ENCODE measurements around the gene OBSL1.

Gene OBSL1

DNA sequence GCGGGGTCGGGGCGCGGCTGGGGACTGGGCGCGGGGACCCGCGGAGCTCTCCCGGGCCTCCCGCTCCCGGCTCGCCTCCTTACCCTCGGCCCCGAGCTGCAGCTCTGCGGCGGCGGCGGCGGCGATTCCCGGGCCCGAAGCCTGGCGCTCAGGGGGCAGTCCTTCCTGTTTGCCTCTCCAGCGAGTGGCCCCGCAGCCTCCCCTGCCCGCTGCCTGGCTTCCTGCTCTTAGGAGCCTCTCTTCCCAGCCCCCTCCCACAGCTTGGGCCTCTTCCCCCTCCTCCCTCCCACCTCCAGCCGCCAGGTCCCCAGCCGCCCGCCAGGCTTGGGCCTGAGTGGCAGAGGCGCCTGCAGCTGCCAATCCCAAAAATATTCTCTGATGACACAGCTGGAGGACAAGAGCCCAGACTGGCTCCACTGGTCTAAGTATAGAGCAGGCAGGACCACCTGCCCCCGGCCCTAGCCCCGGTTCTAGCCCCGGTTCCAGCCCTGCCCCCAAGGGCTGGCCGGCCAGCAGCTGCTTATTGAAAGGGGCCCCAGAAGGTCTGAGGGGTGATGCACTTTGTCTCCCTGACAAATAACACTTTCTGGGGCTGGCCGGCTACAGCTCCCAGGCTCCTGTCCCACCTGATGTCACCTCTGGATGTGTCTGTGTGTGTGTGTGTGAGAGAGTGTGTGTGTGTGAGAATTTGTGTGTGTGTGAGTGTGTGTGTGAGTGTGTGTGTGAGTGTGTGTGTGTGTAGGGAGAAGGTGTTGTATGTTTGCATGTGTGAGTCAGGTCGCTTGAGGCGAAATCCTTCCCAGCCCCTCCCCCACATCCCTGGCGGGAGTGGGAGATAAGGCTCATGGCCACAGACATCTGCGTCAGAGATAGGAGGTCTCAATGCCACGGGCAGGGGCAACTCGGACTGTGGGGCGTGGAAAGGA lies at the start of gene OBSL1:
Gene OBSL1 (minus strand): TSS at position 229 of the 926 bp plus-strand sequence. CDS start 307 bp downstream, outside the sequence.
- Histone ChIP-seq H3K9me3 (ENCODE audit: control insufficient read depth, insufficient read depth, low read depth, low read length) (peaks cover 7% of the 10 kb centered on the region; the same call in 1 of the 2 replicates), H3K36me3 (ENCODE audit: control insufficient read depth, insufficient read depth, low read length) (peaks cover 27% of the 10 kb centered on the region), H3K27me3 (ENCODE audit: control insufficient read depth, insufficient read depth, low read length) (peaks cover 16% of the 10 kb centered on the region; the same call in 1 of the 2 replicates), H3K4me3 (ENCODE audit: low read depth, low read length) (peak within 1 kb of the TSS; percentile 77), H3K4me1 (ENCODE audit: control insufficient read depth, insufficient read depth, low read length) (peaks cover 43% of the 10 kb centered on the region), H3K27ac (ENCODE audit: low read depth, low read length) (peak within 1 kb of the TSS; percentile 89; the same call in 1 of the 2 replicates), H3K9ac (ENCODE audit: low read length) (peak within 1 kb of the TSS; percentile 92)

- no peak overlapping the region for H3K9ac ChIP-seq (ENCODE audit: low read length)
- H3K27ac ChIP-seq (ENCODE audit: low read depth, low read length), result no peak overlapping the region
- H3K27me3 ChIP-seq (ENCODE audit: control insufficient read depth, insufficient read depth, low read length), result no peaks in the 10 kb centered on the region
- no peaks in the 10 kb centered on the region for H3K9me3 ChIP-seq (ENCODE audit: control insufficient read depth, insufficient read depth, low read depth, low read length)
- H3K36me3 ChIP-seq (ENCODE audit: control insufficient read depth, insufficient read depth, low read length), result peaks cover 8% of the 10 kb centered on the region; the same call in 1 of the 2 replicates
- H3K4me3 ChIP-seq (ENCODE audit: low read depth, low read length), result no peak overlapping the region
- no peaks in the 10 kb centered on the region for H3K4me1 ChIP-seq (ENCODE audit: control insufficient read depth, insufficient read depth, low read length)
Observed at GRCh38 chr2:219620546-219620945, 49.2 kb upstream of the OBSL1 start.

- Histone ChIP-seq H3K27ac (ENCODE audit: low read depth, low read length) (no peak overlapping the region), H3K9ac (ENCODE audit: low read length) (no peak overlapping the region), H3K4me3 (ENCODE audit: low read depth, low read length) (no peak overlapping the region), H3K36me3 (ENCODE audit: control insufficient read depth, insufficient read depth, low read length) (peaks cover 19% of the 10 kb centered on the region), H3K4me1 (ENCODE audit: control insufficient read depth, insufficient read depth, low read length) (no peaks in the 10 kb centered on the region), H3K27me3 (ENCODE audit: control insufficient read depth, insufficient read depth, low read length) (no peaks in the 10 kb centered on the region), H3K9me3 (ENCODE audit: control insufficient read depth, insufficient read depth, low read depth, low read length) (no peaks in the 10 kb centered on the region)
Observed at GRCh38 chr2:219619235-219619634, 47.9 kb upstream of the OBSL1 start.

- H3K27ac ChIP-seq (ENCODE audit: low read depth, low read length), result no peak overlapping the region
- no peaks in the 10 kb centered on the region for H3K4me1 ChIP-seq (ENCODE audit: control insufficient read depth, insufficient read depth, low read length)
- H3K4me3 ChIP-seq (ENCODE audit: low read depth, low read length), result no peak overlapping the region
- peaks cover 23% of the 10 kb centered on the region for H3K36me3 ChIP-seq (ENCODE audit: control insufficient read depth, insufficient read depth, low read length)
- no peaks in the 10 kb centered on the region for H3K27me3 ChIP-seq (ENCODE audit: control insufficient read depth, insufficient read depth, low read length)
- no peak overlapping the region for H3K9ac ChIP-seq (ENCODE audit: low read length)
- H3K9me3 ChIP-seq (ENCODE audit: control insufficient read depth, insufficient read depth, low read depth, low read length), result no peaks in the 10 kb centered on the region
Observed at GRCh38 chr2:219618733-219619122, 47.4 kb upstream of the OBSL1 start.

DNA sequence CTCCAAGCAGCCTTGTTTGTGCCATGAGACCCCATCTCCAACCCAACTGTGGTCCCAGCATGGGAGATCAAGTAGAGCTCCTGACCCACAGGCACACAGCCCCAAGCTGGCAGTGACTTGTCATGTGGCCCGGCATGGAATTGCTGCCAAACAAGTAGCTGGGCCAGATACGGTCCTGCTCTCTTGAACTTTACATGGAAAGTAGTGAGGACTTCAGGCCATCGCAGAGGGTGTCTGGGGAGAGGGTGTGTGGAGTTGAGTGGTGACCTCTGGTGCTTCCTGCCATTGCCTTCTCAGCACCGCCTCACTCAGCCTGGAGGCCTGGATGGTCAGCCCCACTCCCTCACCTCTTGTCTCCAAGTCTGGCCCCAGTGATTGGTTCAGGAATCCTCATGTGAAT lies 45.2 kb upstream of the OBSL1 start:
- no peak overlapping the region for H3K4me3 ChIP-seq (ENCODE audit: low read depth, low read length)
- H3K27ac ChIP-seq (ENCODE audit: low read depth, low read length), result no peak overlapping the region
- no peak overlapping the region for H3K9ac ChIP-seq (ENCODE audit: low read length)
- H3K27me3 ChIP-seq (ENCODE audit: control insufficient read depth, insufficient read depth, low read length), result no peaks in the 10 kb centered on the region
- H3K36me3 ChIP-seq (ENCODE audit: control insufficient read depth, insufficient read depth, low read length), result peaks cover 31% of the 10 kb centered on the region
- H3K4me1 ChIP-seq (ENCODE audit: control insufficient read depth, insufficient read depth, low read length), result no peaks in the 10 kb centered on the region
- no peaks in the 10 kb centered on the region for H3K9me3 ChIP-seq (ENCODE audit: control insufficient read depth, insufficient read depth, low read depth, low read length)

DNA sequence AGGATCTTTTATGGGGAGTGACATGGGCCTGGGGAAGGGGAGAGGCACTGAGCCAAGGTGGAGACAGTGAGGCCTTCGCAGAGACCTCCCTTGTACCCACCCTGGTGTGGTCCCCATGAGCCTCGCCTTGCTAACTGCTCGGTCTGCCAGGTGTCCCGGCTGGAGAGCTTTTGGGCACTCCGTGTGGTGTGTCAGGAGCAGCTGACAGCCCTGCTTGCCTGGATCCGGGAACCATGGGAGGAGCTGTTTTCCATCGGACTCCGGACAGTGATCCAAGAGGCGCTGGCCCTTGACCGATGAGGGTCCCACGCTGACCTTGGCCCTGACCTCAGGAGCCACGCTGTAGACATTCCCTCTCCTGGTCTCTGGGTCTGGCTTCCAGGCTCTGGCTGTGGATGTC lies 44.6 kb upstream of the OBSL1 start:
- H3K9me3 ChIP-seq (ENCODE audit: control insufficient read depth, insufficient read depth, low read depth, low read length), result no peaks in the 10 kb centered on the region
- H3K27ac ChIP-seq (ENCODE audit: low read depth, low read length), result no peak overlapping the region
- H3K36me3 ChIP-seq (ENCODE audit: control insufficient read depth, insufficient read depth, low read length), result peaks cover 31% of the 10 kb centered on the region
- no peak overlapping the region for H3K4me3 ChIP-seq (ENCODE audit: low read depth, low read length)
- no peak overlapping the region for H3K9ac ChIP-seq (ENCODE audit: low read length)
- no peaks in the 10 kb centered on the region for H3K27me3 ChIP-seq (ENCODE audit: control insufficient read depth, insufficient read depth, low read length)
- no peaks in the 10 kb centered on the region for H3K4me1 ChIP-seq (ENCODE audit: control insufficient read depth, insufficient read depth, low read length)

- H3K27me3 ChIP-seq (ENCODE audit: control insufficient read depth, insufficient read depth, low read length), result no peaks in the 10 kb centered on the region
Observed at GRCh38 chr2:219615036-219615435, 43.7 kb upstream of the OBSL1 start.

GRCh38 chr2:219614076-219614860 lies 42.9 kb upstream of the OBSL1 start:
- Histone ChIP-seq H3K4me1 (ENCODE audit: control insufficient read depth, insufficient read depth, low read length) (no peaks in the 10 kb centered on the region), H3K27me3 (ENCODE audit: control insufficient read depth, insufficient read depth, low read length) (no peaks in the 10 kb centered on the region), H3K36me3 (ENCODE audit: control insufficient read depth, insufficient read depth, low read length) (peaks cover 34% of the 10 kb centered on the region), H3K4me3 (ENCODE audit: low read depth, low read length) (no peak overlapping the region), H3K9me3 (ENCODE audit: control insufficient read depth, insufficient read depth, low read depth, low read length) (no peaks in the 10 kb centered on the region), H3K9ac (ENCODE audit: low read length) (no peak overlapping the region), H3K27ac (ENCODE audit: low read depth, low read length) (no peak overlapping the region)

More at GRCh38 chr2:219615036-219615435, 43.7 kb upstream of the OBSL1 start:
- Histone ChIP-seq H3K9ac (ENCODE audit: low read length) (no peak overlapping the region), H3K27ac (ENCODE audit: low read depth, low read length) (no peak overlapping the region), H3K9me3 (ENCODE audit: control insufficient read depth, insufficient read depth, low read depth, low read length) (no peaks in the 10 kb centered on the region), H3K4me1 (ENCODE audit: control insufficient read depth, insufficient read depth, low read length) (no peaks in the 10 kb centered on the region), H3K36me3 (ENCODE audit: control insufficient read depth, insufficient read depth, low read length) (peaks cover 31% of the 10 kb centered on the region), H3K4me3 (ENCODE audit: low read depth, low read length) (no peak overlapping the region)

DNA sequence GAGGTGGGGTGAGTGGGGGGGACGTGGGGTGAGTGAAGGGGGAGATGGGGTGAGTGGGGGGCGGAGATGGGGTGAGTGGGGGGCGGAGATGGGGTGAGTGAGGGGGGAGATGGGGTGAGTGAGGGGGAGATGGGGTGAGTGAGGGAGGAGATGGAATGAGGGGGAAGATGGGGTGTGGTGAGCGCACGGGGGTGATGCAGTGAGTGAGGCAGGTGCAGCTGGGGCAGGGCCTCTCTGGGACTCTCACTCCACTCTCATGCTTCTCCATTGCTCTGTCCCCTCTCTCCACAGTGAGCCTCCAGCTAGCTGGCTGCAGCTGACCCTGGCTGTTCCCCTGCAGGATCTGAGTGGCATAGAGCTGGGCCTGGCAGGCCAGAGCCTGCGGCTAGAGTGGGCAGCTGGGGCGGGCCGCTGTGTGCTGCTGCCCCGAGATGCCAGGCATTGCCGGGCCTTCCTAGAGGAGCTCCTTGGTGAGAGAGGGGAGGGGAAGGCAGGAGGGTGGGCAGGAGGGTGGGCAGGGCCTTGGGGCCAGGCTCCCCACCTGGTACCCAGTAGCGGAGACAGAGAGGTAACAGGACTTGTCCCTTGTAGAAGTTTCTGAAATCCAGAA lies 42.2 kb upstream of the OBSL1 start:
- no peaks in the 10 kb centered on the region for H3K9me3 ChIP-seq (ENCODE audit: control insufficient read depth, insufficient read depth, low read depth, low read length)
- H3K27ac ChIP-seq (ENCODE audit: low read depth, low read length), result no peak overlapping the region
- no peak overlapping the region for H3K4me3 ChIP-seq (ENCODE audit: low read depth, low read length)
- no peaks in the 10 kb centered on the region for H3K4me1 ChIP-seq (ENCODE audit: control insufficient read depth, insufficient read depth, low read length)
- H3K36me3 ChIP-seq (ENCODE audit: control insufficient read depth, insufficient read depth, low read length), result peaks cover 39% of the 10 kb centered on the region
- H3K9ac ChIP-seq (ENCODE audit: low read length), result no peak overlapping the region
- no peaks in the 10 kb centered on the region for H3K27me3 ChIP-seq (ENCODE audit: control insufficient read depth, insufficient read depth, low read length)

GRCh38 chr2:219612577-219613286 lies 41.4 kb upstream of the OBSL1 start:
- no peak overlapping the region for H3K9ac ChIP-seq (ENCODE audit: low read length)
- H3K27me3 ChIP-seq (ENCODE audit: control insufficient read depth, insufficient read depth, low read length), result no peaks in the 10 kb centered on the region
- no peaks in the 10 kb centered on the region for H3K9me3 ChIP-seq (ENCODE audit: control insufficient read depth, insufficient read depth, low read depth, low read length)
- H3K27ac ChIP-seq (ENCODE audit: low read depth, low read length), result no peak overlapping the region
- peaks cover 42% of the 10 kb centered on the region for H3K36me3 ChIP-seq (ENCODE audit: control insufficient read depth, insufficient read depth, low read length)
- no peak overlapping the region for H3K4me3 ChIP-seq (ENCODE audit: low read depth, low read length)
- H3K4me1 ChIP-seq (ENCODE audit: control insufficient read depth, insufficient read depth, low read length), result no peaks in the 10 kb centered on the region

All from HUES6 (cell line).